Astrocyte of the spinal cord (primary cell): ENCODE measurements around the gene TAOK1.

Source experiments
- DNase-seq: peaks from one replicate; pipeline ENCODE4 v3.0.0; 2011; ENCODE audit warnings: low read depth, low spot score
- H3K4me3 ChIP-seq: 2 replicates; pipeline ENCODE4 v1.5.1; 2011; ENCODE audit warnings: low read depth, mild to moderate bottlenecking, low read length, moderate library complexity
- CTCF ChIP-seq: IDR thresholded peaks from 2 replicates; pipeline ENCODE4 v1.5.1; 2012; ENCODE audit warnings: low read depth, mild to moderate bottlenecking, low read length, inconsistent platforms
- in situ Hi-C: cut with HindIII; loops from 2 replicates; pipeline ENCODE4 v1.10.0; 2017; ENCODE audit warnings: low sequenced_read_pairs

Gene TAOK1

GRCh38 chr17:29593591-29594518 lies 203.7 kb downstream of the TAOK1 start:
- H3K4me3 ChIP-seq: peak overlapping the region; percentile 54
- peak; percentile 29 for TF ChIP-seq CTCF
- in situ Hi-C loops: no loop called here
- DNase-seq: peak; percentile 22

GRCh38 chr17:29594519-29595090 lies 204.4 kb downstream of the TAOK1 start:
- in situ Hi-C loops: no loop called here
- no peak for DNase-seq
- no peak overlapping the region for H3K4me3 ChIP-seq
- TF ChIP-seq CTCF: no peak

GRCh38 chr17:29595107-29595942 lies 205.2 kb downstream of the TAOK1 start:
- H3K4me3 ChIP-seq: no peak overlapping the region
- TF ChIP-seq CTCF: no peak
- in situ Hi-C loops: no loop called here
- DNase-seq: peak; percentile 38

- in situ Hi-C loops: no loop called here
- no peak for TF ChIP-seq CTCF
- DNase-seq: no peak
- no peak overlapping the region for H3K4me3 ChIP-seq
Observed at GRCh38 chr17:29595943-29596774, 206.0 kb downstream of the TAOK1 start.

- no peak for TF ChIP-seq CTCF
- H3K4me3 ChIP-seq: no peak overlapping the region
- no peak for DNase-seq
- in situ Hi-C loops: no loop called here
Observed at GRCh38 chr17:29596811-29597210, 206.6 kb downstream of the TAOK1 start.
